ENCODE results near the gene NME3.
"Not testable (repeated sequence)": the region's sequence is repeated elsewhere in the genome, so short reads cannot be mapped to it uniquely, and the experiment has no call there.

The NME3 gene

GRCh38 chr16:1745900-1746692 lies 25.2 kb downstream of the NME3 start:
- no peak for DNase-seq

GRCh38 chr16:1745181-1745899 lies 26.0 kb downstream of the NME3 start:
- no peak for DNase-seq

- DNase-seq: no peak
These were observed 27.0 kb downstream of the NME3 start for GRCh38 chr16:1744338-1744840.

- no peak for DNase-seq
These were observed 27.7 kb downstream of the NME3 start for GRCh38 chr16:1743376-1744337.

- no peak for DNase-seq
These were observed 29.7 kb downstream of the NME3 start for GRCh38 chr16:1741553-1742165.

GRCh38 chr16:1740781-1741490 lies 30.4 kb downstream of the NME3 start:
- DNase-seq: no peak

- no peak for DNase-seq
These were observed 31.1 kb downstream of the NME3 start for GRCh38 chr16:1740234-1740633.

GRCh38 chr16:1734816-1735215 lies 36.5 kb downstream of the NME3 start:
- DNase-seq: no peak

GRCh38 chr16:1734123-1734522 lies 37.2 kb downstream of the NME3 start:
- no peak for DNase-seq

GRCh38 chr16:1732551-1732987 lies 38.8 kb downstream of the NME3 start:
- not testable (repeated sequence) for DNase-seq

GRCh38 chr16:1732071-1732470 lies 39.3 kb downstream of the NME3 start:
- DNase-seq: no peak

GRCh38 chr16:1731603-1732002 lies 39.7 kb downstream of the NME3 start:
- DNase-seq: no peak

GRCh38 chr16:1731073-1731472 lies 40.3 kb downstream of the NME3 start:
- DNase-seq: no peak

GRCh38 chr16:1729445-1729844 lies 41.9 kb downstream of the NME3 start:
- DNase-seq: no peak

GRCh38 chr16:1729026-1729425 lies 42.3 kb downstream of the NME3 start:
- no peak for DNase-seq

- no peak for DNase-seq
These were observed 43.4 kb downstream of the NME3 start for GRCh38 chr16:1727651-1728624.

- no peak for DNase-seq
These were observed 44.5 kb downstream of the NME3 start for GRCh38 chr16:1726661-1727502.

- no peak for DNase-seq
These were observed 46.9 kb downstream of the NME3 start for GRCh38 chr16:1724491-1724890.

- no peak for DNase-seq
These were observed 47.7 kb downstream of the NME3 start for GRCh38 chr16:1723450-1724147.

Data from SHP77 treated with DMSO at 0.1 percent for 48 hours (cell line).